Testis (tissue), 3 donors: ENCODE results near the gene ACTL9. TPM values are rescaled to one million over a fixed set of nuclear protein-coding genes. Genes with fewer than 3 reads are reported as not detected.

Experiments used
- DNase-seq: peaks from one replicate; pipeline ENCODE4 v3.0.0-alpha.2; 2019
- H3K27ac ChIP-seq, 2 donors: fragments of 200-600 bp; sonication (generic); one replicate each; pipeline ENCODE4 v1.5.1; 2019
- H3K27me3 ChIP-seq: fragments of 200-600 bp; sonication (generic); one replicate; pipeline ENCODE4 v1.5.1; 2019
- H3K36me3 ChIP-seq: fragments of 200-600 bp; sonication (generic); one replicate; pipeline ENCODE4 v1.5.1; 2017; ENCODE audit warnings: low read depth; ENCODE audit errors: missing control alignments
- H3K4me1 ChIP-seq: fragments of 200-600 bp; sonication (generic); one replicate; pipeline ENCODE4 v1.5.1; 2019
- H3K4me3 ChIP-seq, 2 donors: fragments of 200-600 bp; sonication (generic); one replicate each; pipeline ENCODE4 v1.5.1; 2017 to 2019
- H3K9me3 ChIP-seq: fragments of 200-600 bp; sonication (generic); one replicate; pipeline ENCODE4 v1.5.1; 2017
- POLR2A ChIP-seq: fragments of 450-650 bp; IDR thresholded peaks from one replicate; pipeline ENCODE4 v1.6.1; 2017; ENCODE audit warnings: antibody characterized with exemption, mild to moderate bottlenecking, moderate library complexity
- WGBS, 2 donors: methylation state at CpG; one replicate each; pipeline ENCODE4 v1.1.5; 2018; 5-methylcytosine and 5-hydroxymethylcytosine counted together
- intact Hi-C: fragments of 100-400 bp; cut with DNase I; formaldehyde crosslinking; loops from one replicate; pipeline ENCODE4 v1.15.1; 2023; ENCODE audit warnings: low total_unique reads
- polyA plus RNA-seq: library from polyadenylated mRNA; stranded (reverse); fragments of 350-450 nt; fragmentation: Illumina TruSeq; extraction: RNeasy Lipid Tissue Mini Kit (QIAGEN cat#74804); gene quantifications from one replicate; pipeline ENCODE4 v1.2.3, GENCODE V29; 2014; ENCODE audit warnings: low read depth, low replicate concordance; ENCODE audit not compliant: insufficient read depth
- total RNA-seq, 2 donors: library from RNA; depleted of rRNA; stranded (reverse); fragments of >200 nt; gene quantifications; one replicate each; pipeline ENCODE4 v1.2.3, GENCODE V29; 2016
- TF ChIP-seq, protein P1 (sequence below), 3 experiments: fragments of 450-650 bp in 2 of 3; fragments of 200-600 bp in 1 of 3; sonication (generic) in 1 of 3; IDR thresholded peaks; one replicate each; pipeline ENCODE4 v1.5.1; 2016 to 2019; ENCODE audit warnings: antibody characterized with exemption in 3 of 3, mild to moderate bottlenecking in 2 of 3, moderate library complexity in 1 of 3

The ACTL9 gene
- total and polyA plus RNA-seq, 3 donors from 2014 or later: 54.9 to 126 (median 122) TPM

DNA sequence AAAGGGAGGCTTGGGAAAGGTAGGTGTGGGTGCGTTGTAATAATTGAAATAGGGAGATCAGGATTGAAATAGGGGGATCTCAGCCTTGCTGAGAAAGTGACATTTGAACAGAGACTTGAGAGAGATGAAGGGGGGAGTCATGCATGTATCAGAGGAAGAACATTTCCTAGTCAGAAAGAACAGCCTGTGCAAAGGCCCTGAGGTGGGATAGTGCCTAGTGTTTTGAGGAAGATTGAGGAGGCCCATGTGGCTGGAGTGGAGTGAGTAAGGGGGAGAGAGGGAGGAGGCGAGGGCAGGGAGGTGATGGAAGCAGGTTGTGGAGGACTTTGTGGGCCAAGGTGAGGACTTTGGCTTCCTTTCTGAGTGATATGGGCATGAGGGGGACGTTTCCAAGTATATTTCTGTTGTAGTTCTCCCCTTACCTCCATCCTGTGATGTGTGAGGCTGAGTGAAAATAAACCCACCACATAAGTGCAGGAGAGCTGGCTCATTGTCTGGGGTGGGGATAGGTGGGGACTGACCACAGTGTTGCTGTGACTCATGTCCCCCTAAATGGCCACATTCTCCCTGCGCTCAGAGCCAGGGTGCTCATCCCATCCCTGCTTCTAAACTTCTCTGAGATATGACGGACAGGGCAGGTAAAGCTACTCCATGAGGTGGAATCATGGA, 17.8 kb downstream of the ACTL9 start:
- TF ChIP-seq, protein P1, sequence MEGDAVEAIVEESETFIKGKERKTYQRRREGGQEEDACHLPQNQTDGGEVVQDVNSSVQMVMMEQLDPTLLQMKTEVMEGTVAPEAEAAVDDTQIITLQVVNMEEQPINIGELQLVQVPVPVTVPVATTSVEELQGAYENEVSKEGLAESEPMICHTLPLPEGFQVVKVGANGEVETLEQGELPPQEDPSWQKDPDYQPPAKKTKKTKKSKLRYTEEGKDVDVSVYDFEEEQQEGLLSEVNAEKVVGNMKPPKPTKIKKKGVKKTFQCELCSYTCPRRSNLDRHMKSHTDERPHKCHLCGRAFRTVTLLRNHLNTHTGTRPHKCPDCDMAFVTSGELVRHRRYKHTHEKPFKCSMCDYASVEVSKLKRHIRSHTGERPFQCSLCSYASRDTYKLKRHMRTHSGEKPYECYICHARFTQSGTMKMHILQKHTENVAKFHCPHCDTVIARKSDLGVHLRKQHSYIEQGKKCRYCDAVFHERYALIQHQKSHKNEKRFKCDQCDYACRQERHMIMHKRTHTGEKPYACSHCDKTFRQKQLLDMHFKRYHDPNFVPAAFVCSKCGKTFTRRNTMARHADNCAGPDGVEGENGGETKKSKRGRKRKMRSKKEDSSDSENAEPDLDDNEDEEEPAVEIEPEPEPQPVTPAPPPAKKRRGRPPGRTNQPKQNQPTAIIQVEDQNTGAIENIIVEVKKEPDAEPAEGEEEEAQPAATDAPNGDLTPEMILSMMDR (IDR thresholded peaks at IDR 0.05): no peak
- no peak for TF ChIP-seq POLR2A
- H3K9me3 ChIP-seq: no peaks in the 10 kb centered on the region
- H3K4me1 ChIP-seq: no peaks in the 10 kb centered on the region
- no peaks in the 10 kb centered on the region for H3K36me3 ChIP-seq
- intact Hi-C loops: no loop called here
- H3K4me3 ChIP-seq: no peak overlapping the region
- no peaks in the 10 kb centered on the region for H3K27me3 ChIP-seq
- no peak for DNase-seq
- no peak overlapping the region for H3K27ac ChIP-seq
- WGBS, 2 donors: 75 to 79% methylated on average over 5 of the region's 5 CpGs

DNA sequence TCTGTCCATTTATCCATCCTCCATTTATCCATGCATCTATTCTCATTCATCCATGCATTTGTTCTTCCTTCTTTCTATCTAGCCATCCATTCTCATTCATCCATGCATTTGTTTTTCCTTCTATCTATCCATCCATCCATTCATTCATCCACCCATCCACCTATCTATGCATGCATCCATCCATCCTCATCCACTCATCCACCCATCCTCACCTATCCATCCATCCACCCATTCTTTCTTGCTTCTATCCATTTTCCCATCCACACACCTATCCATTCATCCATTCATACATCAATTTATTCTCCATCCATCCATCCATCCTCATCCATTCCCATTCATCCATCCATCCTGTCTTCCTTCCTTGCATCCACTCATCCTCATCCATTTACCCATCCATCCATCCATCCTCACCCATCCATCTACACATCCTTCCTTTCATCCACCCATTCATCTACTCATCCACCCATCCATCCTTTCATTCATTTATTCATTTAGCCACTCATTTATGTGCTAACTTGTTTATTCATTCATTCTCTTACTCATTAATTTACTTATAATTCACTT, 20.3 kb downstream of the ACTL9 start:
- Histone ChIP-seq H3K36me3 (no peaks in the 10 kb centered on the region), H3K27ac (no peak overlapping the region), H3K27me3 (no peaks in the 10 kb centered on the region), H3K9me3 (no peaks in the 10 kb centered on the region), H3K4me3 (no peak overlapping the region), H3K4me1 (no peaks in the 10 kb centered on the region)
- intact Hi-C loops: no loop called here
- TF ChIP-seq, protein P1 (IDR thresholded peaks at IDR 0.05): no peak
- no peak for TF ChIP-seq POLR2A
- DNase-seq: no peak

DNA sequence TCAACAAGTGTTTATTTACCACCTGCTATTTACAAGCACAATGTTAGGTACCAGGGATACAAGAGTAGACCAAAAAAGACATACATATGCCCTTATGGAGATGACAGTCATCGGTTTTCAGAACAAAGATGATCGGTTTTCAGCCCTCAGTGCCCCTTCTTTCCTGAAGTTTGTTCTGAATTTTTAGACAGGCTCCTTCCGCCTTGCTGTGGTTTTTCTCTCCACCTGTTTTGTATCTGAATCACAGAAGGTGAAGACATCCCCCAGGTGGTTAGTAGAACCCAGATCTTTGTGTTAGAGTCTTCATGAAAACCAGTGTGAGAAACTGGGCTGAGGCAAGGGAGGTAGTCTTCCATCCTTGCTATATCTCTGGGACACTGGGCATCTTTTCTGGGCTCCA, 23.5 kb downstream of the ACTL9 start:
- Histone ChIP-seq H3K4me3 (no peak overlapping the region), H3K27me3 (no peaks in the 10 kb centered on the region), H3K9me3 (no peaks in the 10 kb centered on the region), H3K36me3 (no peaks in the 10 kb centered on the region), H3K27ac (no peak overlapping the region), H3K4me1 (no peaks in the 10 kb centered on the region)
- WGBS, 2 donors: 86 to 92% methylated on average over 3 of the region's 3 CpGs
- TF ChIP-seq, protein P1 (IDR thresholded peaks at IDR 0.05): no peak
- TF ChIP-seq POLR2A: no peak
- intact Hi-C loops: no loop called here
- DNase-seq: no peak

DNA sequence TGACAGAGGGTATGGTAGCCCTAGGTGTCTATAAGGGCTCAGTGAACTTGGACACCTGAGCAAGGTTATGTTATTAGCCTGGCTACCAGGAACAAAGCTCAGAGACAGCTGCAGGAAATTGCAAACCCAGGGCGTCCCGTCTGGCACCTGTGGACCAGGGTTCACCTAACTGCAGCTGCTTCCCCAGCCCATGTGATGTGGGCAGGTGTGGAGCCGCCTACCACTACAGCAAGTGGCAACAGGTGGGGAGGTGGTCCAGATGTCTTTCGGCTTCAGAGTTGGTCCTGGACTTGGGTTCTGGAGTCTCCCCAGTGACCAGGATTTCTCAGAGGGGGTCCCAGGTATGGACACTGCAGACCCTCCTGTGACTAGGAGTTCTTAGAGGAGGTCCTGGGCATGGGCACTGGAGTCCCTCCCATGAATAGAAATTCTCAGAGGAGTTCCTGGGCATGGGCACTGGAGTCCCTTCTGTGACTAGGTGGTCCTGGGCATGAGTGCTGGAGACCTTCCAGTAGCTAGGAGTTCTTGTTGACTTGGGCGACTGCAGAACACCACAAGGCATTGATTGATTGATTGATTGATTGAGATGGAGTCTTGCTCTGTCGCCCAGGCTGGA, 25.2 kb downstream of the ACTL9 start:
- H3K27me3 ChIP-seq: no peaks in the 10 kb centered on the region
- H3K36me3 ChIP-seq: no peaks in the 10 kb centered on the region
- 58 to 85% methylated on average over 2 to 6 of the region's 6 CpGs for WGBS, 2 donors
- no peak overlapping the region for H3K4me3 ChIP-seq
- TF ChIP-seq, protein P1 (IDR thresholded peaks at IDR 0.05): no peak
- TF ChIP-seq POLR2A: no peak
- DNase-seq: no peak
- no peaks in the 10 kb centered on the region for H3K4me1 ChIP-seq
- intact Hi-C loops: no loop called here
- H3K27ac ChIP-seq: no peak overlapping the region
- H3K9me3 ChIP-seq: no peaks in the 10 kb centered on the region
